ENCODE measurements around the gene A2ML1.
"Not testable (repeated sequence)": the region's sequence is repeated elsewhere in the genome, so short reads cannot be mapped to it uniquely, and the experiment has no call there.

A2ML1 gene

GRCh38 chr12:8794611-8795010, 27.8 kb upstream of the A2ML1 start:
- H4K91ac ChIP-seq (ENCODE audit: low read length); H2BK5ac ChIP-seq (ENCODE audit: low read depth, low read length, poor library complexity, severe bottlenecking); H2BK12ac ChIP-seq (ENCODE audit: low read length in 2 of 2); H3K79me1 ChIP-seq (replicated peaks; ENCODE audit: low read length, poor library complexity, severe bottlenecking); H3K23ac ChIP-seq (ENCODE audit: low read length in 2 of 2); H2BK15ac ChIP-seq (ENCODE audit: low read depth, poor library complexity, severe bottlenecking); H3K9ac ChIP-seq (ENCODE audit: low read length); H3K36me3 ChIP-seq (ENCODE audit: control insufficient read depth in 1 of 2, insufficient read depth in 2 of 2, low read depth in 1 of 2, low read length in 2 of 2); H2AK5ac ChIP-seq (ENCODE audit: low read length, severe bottlenecking); DNase-seq; H3K27me3 ChIP-seq (ENCODE audit: control insufficient read depth in 1 of 2, insufficient read depth in 1 of 2, low read length in 2 of 2); H3K27ac ChIP-seq (ENCODE audit: low read length, poor library complexity, severe bottlenecking); H4K8ac ChIP-seq (ENCODE audit: low read length); H3K4me3 ChIP-seq (ENCODE audit: insufficient read depth in 1 of 2, low read depth in 1 of 2, low read length in 2 of 2); H2AFZ ChIP-seq (ENCODE audit: low read depth, low read length); H2BK120ac ChIP-seq (ENCODE audit: low read depth, low read length); H3K4me2 ChIP-seq (ENCODE audit: low read length, poor library complexity, severe bottlenecking); H3K4me1 ChIP-seq (ENCODE audit: control insufficient read depth, insufficient read depth, low read depth, low read length); H3K4ac ChIP-seq (ENCODE audit: low read depth in 1 of 2, low read length in 2 of 2); H3K14ac ChIP-seq (ENCODE audit: low read length in 2 of 2); H3K9me3 ChIP-seq (ENCODE audit: control insufficient read depth, low read length); H3K18ac ChIP-seq (ENCODE audit: low read depth in 1 of 2, low read length in 2 of 2): not testable (repeated sequence)
- WGBS = 95% methylated on average over 18 of the region's 21 CpGs

GRCh38 chr12:8796831-8797626, 25.4 kb upstream of the A2ML1 start:
- Histone ChIP-seq H2AFZ (ENCODE audit: low read depth, low read length) (no peak overlapping the region), H2AK5ac (ENCODE audit: low read length, severe bottlenecking) (no peak overlapping the region), H4K91ac (ENCODE audit: low read length) (no peak overlapping the region), H3K4ac (ENCODE audit: low read depth in 1 of 2, low read length in 2 of 2) (no peak overlapping the region), H3K23ac (ENCODE audit: low read length in 2 of 2) (no peak overlapping the region), H3K4me3 (ENCODE audit: insufficient read depth in 1 of 2, low read depth in 1 of 2, low read length in 2 of 2) (no peak overlapping the region), H2BK120ac (ENCODE audit: low read depth, low read length) (no peak overlapping the region), H3K4me2 (ENCODE audit: low read length, poor library complexity, severe bottlenecking) (no peak overlapping the region), H3K14ac (ENCODE audit: low read length in 2 of 2) (no peak overlapping the region), H3K4me1 (ENCODE audit: control insufficient read depth, insufficient read depth, low read depth, low read length) (no peaks in the 10 kb centered on the region), H3K27ac (ENCODE audit: low read length, poor library complexity, severe bottlenecking) (no peak overlapping the region), H2BK15ac (ENCODE audit: low read depth, poor library complexity, severe bottlenecking) (no peak overlapping the region), H2BK5ac (ENCODE audit: low read depth, low read length, poor library complexity, severe bottlenecking) (no peak overlapping the region), H3K27me3 (ENCODE audit: control insufficient read depth in 1 of 2, insufficient read depth in 1 of 2, low read length in 2 of 2) (no peaks in the 10 kb centered on the region), H3K9me3 (ENCODE audit: control insufficient read depth, low read length) (no peaks in the 10 kb centered on the region), H3K9ac (ENCODE audit: low read length) (no peak overlapping the region), H3K79me1 (replicated peaks; ENCODE audit: low read length, poor library complexity, severe bottlenecking) (no peaks in the 10 kb centered on the region), H3K18ac (ENCODE audit: low read depth in 1 of 2, low read length in 2 of 2) (no peak overlapping the region), H4K8ac (ENCODE audit: low read length) (no peak overlapping the region), H2BK12ac (ENCODE audit: low read length in 2 of 2) (no peak overlapping the region), H3K36me3 (ENCODE audit: control insufficient read depth in 1 of 2, insufficient read depth in 2 of 2, low read depth in 1 of 2, low read length in 2 of 2) (peaks cover 0 to 7% of the 10 kb centered on the region in 2 experiments)
- DNase-seq = no peak
- WGBS = 85% methylated on average over 4 of the region's 5 CpGs

GRCh38 chr12:8801213-8801612, 21.2 kb upstream of the A2ML1 start:
- H3K4me3 ChIP-seq (ENCODE audit: insufficient read depth in 1 of 2, low read depth in 1 of 2, low read length in 2 of 2); H3K79me1 ChIP-seq (replicated peaks; ENCODE audit: low read length, poor library complexity, severe bottlenecking); H2BK5ac ChIP-seq (ENCODE audit: low read depth, low read length, poor library complexity, severe bottlenecking); H2AK5ac ChIP-seq (ENCODE audit: low read length, severe bottlenecking); H2BK12ac ChIP-seq (ENCODE audit: low read length in 2 of 2); H3K27me3 ChIP-seq (ENCODE audit: control insufficient read depth in 1 of 2, insufficient read depth in 1 of 2, low read length in 2 of 2); H3K9ac ChIP-seq (ENCODE audit: low read length); H2BK120ac ChIP-seq (ENCODE audit: low read depth, low read length); H2AFZ ChIP-seq (ENCODE audit: low read depth, low read length); H3K23ac ChIP-seq (ENCODE audit: low read length in 2 of 2); H3K4me2 ChIP-seq (ENCODE audit: low read length, poor library complexity, severe bottlenecking); H2BK15ac ChIP-seq (ENCODE audit: low read depth, poor library complexity, severe bottlenecking); H4K91ac ChIP-seq (ENCODE audit: low read length); H3K4ac ChIP-seq (ENCODE audit: low read depth in 1 of 2, low read length in 2 of 2); H4K8ac ChIP-seq (ENCODE audit: low read length); H3K18ac ChIP-seq (ENCODE audit: low read depth in 1 of 2, low read length in 2 of 2); H3K4me1 ChIP-seq (ENCODE audit: control insufficient read depth, insufficient read depth, low read depth, low read length); DNase-seq; H3K27ac ChIP-seq (ENCODE audit: low read length, poor library complexity, severe bottlenecking); H3K9me3 ChIP-seq (ENCODE audit: control insufficient read depth, low read length); H3K36me3 ChIP-seq (ENCODE audit: control insufficient read depth in 1 of 2, insufficient read depth in 2 of 2, low read depth in 1 of 2, low read length in 2 of 2); H3K14ac ChIP-seq (ENCODE audit: low read length in 2 of 2): not testable (repeated sequence)
- no CpG with 5 or more reads among the region's 3 CpGs for WGBS

GRCh38 chr12:8804833-8805232, 17.6 kb upstream of the A2ML1 start:
- not testable (repeated sequence) for H3K9me3 ChIP-seq (ENCODE audit: control insufficient read depth, low read length); H2BK12ac ChIP-seq (ENCODE audit: low read length in 2 of 2); H2BK120ac ChIP-seq (ENCODE audit: low read depth, low read length); H3K4ac ChIP-seq (ENCODE audit: low read depth in 1 of 2, low read length in 2 of 2); H2BK15ac ChIP-seq (ENCODE audit: low read depth, poor library complexity, severe bottlenecking); DNase-seq; H3K27ac ChIP-seq (ENCODE audit: low read length, poor library complexity, severe bottlenecking); H2BK5ac ChIP-seq (ENCODE audit: low read depth, low read length, poor library complexity, severe bottlenecking); H3K4me1 ChIP-seq (ENCODE audit: control insufficient read depth, insufficient read depth, low read depth, low read length); H4K91ac ChIP-seq (ENCODE audit: low read length); H3K4me2 ChIP-seq (ENCODE audit: low read length, poor library complexity, severe bottlenecking); H3K4me3 ChIP-seq (ENCODE audit: insufficient read depth in 1 of 2, low read depth in 1 of 2, low read length in 2 of 2); H3K36me3 ChIP-seq (ENCODE audit: control insufficient read depth in 1 of 2, insufficient read depth in 2 of 2, low read depth in 1 of 2, low read length in 2 of 2); H3K18ac ChIP-seq (ENCODE audit: low read depth in 1 of 2, low read length in 2 of 2); H3K9ac ChIP-seq (ENCODE audit: low read length); H3K79me1 ChIP-seq (replicated peaks; ENCODE audit: low read length, poor library complexity, severe bottlenecking); H4K8ac ChIP-seq (ENCODE audit: low read length); H3K27me3 ChIP-seq (ENCODE audit: control insufficient read depth in 1 of 2, insufficient read depth in 1 of 2, low read length in 2 of 2); H2AFZ ChIP-seq (ENCODE audit: low read depth, low read length); H3K23ac ChIP-seq (ENCODE audit: low read length in 2 of 2); H3K14ac ChIP-seq (ENCODE audit: low read length in 2 of 2); H2AK5ac ChIP-seq (ENCODE audit: low read length, severe bottlenecking)
- 70% methylated on average over 3 of the region's 3 CpGs for WGBS
